Progenitor cell of endocrine pancreas (in vitro differentiated cells): ENCODE measurements around the gene UBE2E1. TPM values are rescaled to one million over a fixed set of nuclear protein-coding genes. Genes with fewer than 3 reads are reported as not detected.

ENCODE experiments used
- DNase-seq: peaks from one replicate; pipeline ENCODE4 v3.0.0; 2021; ENCODE audit warnings: low spot score; ENCODE audit not compliant: unreplicated experiment
- H3K27ac Mint-ChIP-seq: 2 replicates; pipeline ENCODE4 v1.8.0; 2021; ENCODE audit warnings: mild to moderate bottlenecking, moderate library complexity, mixed read lengths
- H3K27me3 Mint-ChIP-seq: 2 replicates; pipeline ENCODE4 v1.8.0; 2021; ENCODE audit warnings: mixed read lengths
- H3K36me3 Mint-ChIP-seq: 2 replicates; pipeline ENCODE4 v1.8.0; 2022; ENCODE audit warnings: mixed read lengths; ENCODE audit not compliant: insufficient read depth
- H3K4me1 Mint-ChIP-seq: 2 replicates; pipeline ENCODE4 v1.8.0; 2021; ENCODE audit warnings: low read depth, mixed read lengths
- H3K4me3 Mint-ChIP-seq: 2 replicates; pipeline ENCODE4 v1.8.0; 2021; ENCODE audit warnings: low read depth, mild to moderate bottlenecking, moderate library complexity, mixed read lengths
- H3K9me3 Mint-ChIP-seq: 2 replicates; pipeline ENCODE4 v1.8.0; 2021; ENCODE audit warnings: low read depth, mixed read lengths
- CTCF ChIP-seq: fragments of 200-600 bp; sonication (generic); IDR thresholded peaks from one replicate; pipeline ENCODE4 v1.5.0; 2021; ENCODE audit warnings: antibody characterized with exemption, mild to moderate bottlenecking; ENCODE audit not compliant: unreplicated experiment
- total RNA-seq: library from RNA; stranded (reverse); gene quantifications from 2 replicates; pipeline ENCODE4 v1.2.1, GENCODE V29; 2021

The UBE2E1 gene
- total RNA-seq, 1 donor from 2014 or later = 134 TPM

GRCh38 chr3:23811919-23812318 is 6.2 kb downstream of the UBE2E1 start:
- no peak overlapping the region for H3K27ac Mint-ChIP-seq
- no peak for DNase-seq

GRCh38 chr3:23815879-23816278 is 10.1 kb downstream of the UBE2E1 start:
- H3K27me3 Mint-ChIP-seq = no peaks in the 10 kb centered on the region
- peaks cover 25% of the 10 kb centered on the region for H3K4me1 Mint-ChIP-seq
- DNase-seq = no peak
- peaks cover 13% of the 10 kb centered on the region for H3K36me3 Mint-ChIP-seq
- H3K27ac Mint-ChIP-seq = no peak overlapping the region
- H3K4me3 Mint-ChIP-seq = no peak overlapping the region
- H3K9me3 Mint-ChIP-seq = no peaks in the 10 kb centered on the region
- no peak for TF ChIP-seq CTCF

More at GRCh38 chr3:23811919-23812318, 6.2 kb downstream of the UBE2E1 start:
- Mint-ChIP-seq H3K4me1 (peaks cover 46% of the 10 kb centered on the region), H3K4me3 (peak overlapping the region; percentile 23), H3K27me3 (no peaks in the 10 kb centered on the region), H3K9me3 (no peaks in the 10 kb centered on the region), H3K36me3 (peaks cover 8% of the 10 kb centered on the region)
- no peak for TF ChIP-seq CTCF

- H3K27ac Mint-ChIP-seq = no peak overlapping the region
- peaks cover 13% of the 10 kb centered on the region for H3K36me3 Mint-ChIP-seq
- H3K4me1 Mint-ChIP-seq = peaks cover 24% of the 10 kb centered on the region
- DNase-seq = no peak
- no peaks in the 10 kb centered on the region for H3K9me3 Mint-ChIP-seq
- H3K4me3 Mint-ChIP-seq = no peak overlapping the region
- no peaks in the 10 kb centered on the region for H3K27me3 Mint-ChIP-seq
- TF ChIP-seq CTCF = no peak
Observed at GRCh38 chr3:23816721-23817120, 11.0 kb downstream of the UBE2E1 start.

- peaks cover 23% of the 10 kb centered on the region for H3K4me1 Mint-ChIP-seq
- TF ChIP-seq CTCF = no peak
- peaks cover 13% of the 10 kb centered on the region for H3K36me3 Mint-ChIP-seq
- H3K4me3 Mint-ChIP-seq = no peak overlapping the region
- no peaks in the 10 kb centered on the region for H3K9me3 Mint-ChIP-seq
- DNase-seq = no peak
- no peak overlapping the region for H3K27ac Mint-ChIP-seq
- no peaks in the 10 kb centered on the region for H3K27me3 Mint-ChIP-seq
Observed at GRCh38 chr3:23817508-23818223, 11.9 kb downstream of the UBE2E1 start.

GRCh38 chr3:23819599-23820360 is 14.0 kb downstream of the UBE2E1 start:
- no peaks in the 10 kb centered on the region for H3K9me3 Mint-ChIP-seq
- DNase-seq = no peak
- no peak overlapping the region for H3K27ac Mint-ChIP-seq
- H3K4me1 Mint-ChIP-seq = peaks cover 35% of the 10 kb centered on the region
- no peaks in the 10 kb centered on the region for H3K27me3 Mint-ChIP-seq
- peaks cover 13% of the 10 kb centered on the region for H3K36me3 Mint-ChIP-seq
- H3K4me3 Mint-ChIP-seq = no peak overlapping the region
- no peak for TF ChIP-seq CTCF
